Endothelial cell (in vitro differentiated cells): Measurements from ENCODE around the gene THRB. TPM values are rescaled to one million over a fixed set of nuclear protein-coding genes. Genes with fewer than 3 reads are reported as not detected.

Experiments
- DNase-seq: peaks from one replicate; pipeline ENCODE4 v3.0.0; 2021; ENCODE audit warnings: low spot score
- H3K27ac Mint-ChIP-seq: one replicate; pipeline ENCODE4 v1.8.0; 2021; ENCODE audit warnings: mixed read lengths, inconsistent platforms; ENCODE audit not compliant: unreplicated experiment
- H3K27me3 Mint-ChIP-seq: one replicate; pipeline ENCODE4 v1.8.0; 2021; ENCODE audit warnings: mild to moderate bottlenecking, moderate library complexity, mixed read lengths, inconsistent platforms; ENCODE audit not compliant: unreplicated experiment
- H3K36me3 Mint-ChIP-seq: one replicate; pipeline ENCODE4 v1.8.0; 2021; ENCODE audit warnings: mild to moderate bottlenecking, low read depth, mixed read lengths, inconsistent platforms; ENCODE audit not compliant: unreplicated experiment
- H3K4me1 Mint-ChIP-seq: one replicate; pipeline ENCODE4 v1.8.0; 2021; ENCODE audit warnings: mild to moderate bottlenecking, mixed read lengths, inconsistent platforms; ENCODE audit not compliant: unreplicated experiment
- H3K4me3 Mint-ChIP-seq: one replicate; pipeline ENCODE4 v1.8.0; 2021; ENCODE audit warnings: mild to moderate bottlenecking, mixed read lengths, inconsistent platforms; ENCODE audit not compliant: unreplicated experiment
- H3K9me3 Mint-ChIP-seq: one replicate; pipeline ENCODE4 v1.8.0; 2021; ENCODE audit warnings: mixed read lengths, inconsistent platforms; ENCODE audit not compliant: unreplicated experiment
- CTCF ChIP-seq: fragments of 200-600 bp; sonication (generic); IDR thresholded peaks from one replicate; pipeline ENCODE4 v1.5.0; 2021; ENCODE audit warnings: antibody characterized with exemption; ENCODE audit not compliant: unreplicated experiment
- total RNA-seq: library from RNA; stranded (reverse); fragmentation: NEBNext Ultra II Directional; extraction: Animal tissue kit (Norgen Biotek cat#: 25700); gene quantifications from one replicate; pipeline ENCODE4 v1.2.1, GENCODE V29; 2021; ENCODE audit not compliant: unreplicated experiment

THRB gene
- total RNA-seq, 1 donor from 2014 or later = 0.38 TPM

GRCh38 chr3:24360957-24361356, 133.7 kb downstream of the THRB start:
- Mint-ChIP-seq H3K27me3 (no peaks in the 10 kb centered on the region), H3K4me3 (no peak overlapping the region), H3K4me1 (no peaks in the 10 kb centered on the region), H3K36me3 (no peaks in the 10 kb centered on the region), H3K27ac (no peak overlapping the region), H3K9me3 (no peaks in the 10 kb centered on the region)
- TF ChIP-seq CTCF = no peak
- DNase-seq = no peak

- Mint-ChIP-seq H3K27ac (no peak overlapping the region), H3K4me3 (no peak overlapping the region), H3K9me3 (no peaks in the 10 kb centered on the region), H3K27me3 (no peaks in the 10 kb centered on the region), H3K4me1 (no peaks in the 10 kb centered on the region), H3K36me3 (no peaks in the 10 kb centered on the region)
- TF ChIP-seq CTCF = no peak
- DNase-seq = no peak
Measured at GRCh38 chr3:24359645-24360462, 134.8 kb downstream of the THRB start.

- H3K36me3 Mint-ChIP-seq = no peaks in the 10 kb centered on the region
- H3K9me3 Mint-ChIP-seq = no peaks in the 10 kb centered on the region
- no peaks in the 10 kb centered on the region for H3K4me1 Mint-ChIP-seq
- H3K27ac Mint-ChIP-seq = no peak overlapping the region
- no peak for TF ChIP-seq CTCF
- no peak overlapping the region for H3K4me3 Mint-ChIP-seq
- H3K27me3 Mint-ChIP-seq = no peaks in the 10 kb centered on the region
- no peak for DNase-seq
Measured at GRCh38 chr3:24359102-24359501, 135.5 kb downstream of the THRB start.

GRCh38 chr3:24357635-24358034, 137.0 kb downstream of the THRB start:
- H3K4me1 Mint-ChIP-seq = no peaks in the 10 kb centered on the region
- H3K36me3 Mint-ChIP-seq = no peaks in the 10 kb centered on the region
- no peak overlapping the region for H3K4me3 Mint-ChIP-seq
- no peaks in the 10 kb centered on the region for H3K9me3 Mint-ChIP-seq
- no peak overlapping the region for H3K27ac Mint-ChIP-seq
- TF ChIP-seq CTCF = no peak
- no peaks in the 10 kb centered on the region for H3K27me3 Mint-ChIP-seq
- no peak for DNase-seq

- Mint-ChIP-seq H3K27ac (no peak overlapping the region), H3K4me1 (peaks cover 2% of the 10 kb centered on the region), H3K27me3 (no peaks in the 10 kb centered on the region), H3K36me3 (no peaks in the 10 kb centered on the region), H3K4me3 (no peak overlapping the region), H3K9me3 (no peaks in the 10 kb centered on the region)
- no peak for TF ChIP-seq CTCF
- no peak for DNase-seq
Measured at GRCh38 chr3:24355806-24356205, 138.8 kb downstream of the THRB start.
